Natural killer cell (primary cell): ENCODE results near the gene ITSN2. TPM values are rescaled to one million over a fixed set of nuclear protein-coding genes. Genes with fewer than 3 reads are reported as not detected.

Experiments used
- ATAC-seq, 3 donors: fragments of 150-1000 bp in 2 of 3; fragments of 200-7000 bp in 1 of 3; cut with Tn5 transposase; 1 replicate in 1 of 3; 2 replicates in 2 of 3; pipeline ENCODE4 v1.10.0; 2021; ENCODE audit warnings: mild to moderate bottlenecking in 2 of 3, moderate library complexity in 2 of 3
- DNase-seq, 2 donors: peaks; one replicate each; pipeline versions ENCODE4 v3.0.0 to v3.0.0-alpha.2; 2013 to 2021; ENCODE audit warnings: mixed read lengths in 1 of 2
- H3K27ac ChIP-seq: one replicate; pipeline ENCODE4 v1.5.1; 2013; ENCODE audit warnings: mild to moderate bottlenecking, low read length
- H3K27me3 ChIP-seq: one replicate; pipeline ENCODE4 v1.6.1; 2013; ENCODE audit warnings: low read length; ENCODE audit not compliant: control insufficient read depth, insufficient read depth
- H3K36me3 ChIP-seq: one replicate; pipeline ENCODE4 v1.6.1; 2013; ENCODE audit warnings: low read length; ENCODE audit not compliant: control insufficient read depth, insufficient read depth
- H3K4me1 ChIP-seq: one replicate; pipeline ENCODE4 v1.6.1; 2013; ENCODE audit warnings: low read length; ENCODE audit not compliant: control insufficient read depth, insufficient read depth
- H3K4me3 ChIP-seq: one replicate; pipeline ENCODE4 v1.5.1; 2013; ENCODE audit warnings: low read length
- H3K9me3 ChIP-seq: one replicate; pipeline ENCODE4 v1.6.1; 2013; ENCODE audit warnings: low read length; ENCODE audit not compliant: control insufficient read depth, insufficient read depth
- H3K27ac Mint-ChIP-seq, 2 donors: one replicate each; pipeline ENCODE4 v1.8.0; 2022; ENCODE audit warnings: mild to moderate bottlenecking in 2 of 2, mixed read lengths in 2 of 2, moderate library complexity in 1 of 2
- H3K27me3 Mint-ChIP-seq, 2 donors: one replicate each; pipeline ENCODE4 v1.8.0; 2022; ENCODE audit warnings: low read depth in 2 of 2, mixed read lengths in 2 of 2
- H3K36me3 Mint-ChIP-seq: one replicate; pipeline ENCODE4 v1.8.0; 2022; ENCODE audit warnings: mixed read lengths
- H3K4me1 Mint-ChIP-seq, 2 donors: one replicate each; pipeline ENCODE4 v1.8.0; 2022; ENCODE audit warnings: mixed read lengths in 2 of 2
- H3K4me3 Mint-ChIP-seq: one replicate; pipeline ENCODE4 v1.8.0; 2022; ENCODE audit warnings: mild to moderate bottlenecking, moderate library complexity, mixed read lengths
- H3K9me3 Mint-ChIP-seq, 2 donors: one replicate each; pipeline ENCODE4 v1.8.0; 2022; ENCODE audit warnings: mixed read lengths in 2 of 2
- CTCF ChIP-seq: fragments of 200-600 bp; IDR thresholded peaks from one replicate; pipeline ENCODE4 v1.8.0; 2022; ENCODE audit warnings: antibody characterized with exemption
- WGBS: methylation state at CpG from one replicate; pipeline ENCODE4 v1.1.7; 2013; ENCODE audit warnings: missing lambda C conversion rate; ENCODE audit not compliant: insufficient coverage; 5-methylcytosine and 5-hydroxymethylcytosine counted together
- intact Hi-C: fragments of 100-400 bp; cut with micrococcal nuclease; formaldehyde crosslinking; loops from one replicate; pipeline ENCODE4 v1.14.2; 2022
- total RNA-seq, 4 donors: library from RNA; stranded (reverse); fragments of 120-200 nt in 1 of 4; gene quantifications; one replicate each; pipeline versions ENCODE4 v1.2.3 to v1.2.4, GENCODE V29; 2013 to 2022

The ITSN2 gene
- total RNA-seq, 3 donors from 2014 or later (not counting 1 experiment from before 2014, with no cell fraction given) = 101 to 118 (median 115) TPM

GRCh38 chr2:24204505-24204904, 155.8 kb downstream of the ITSN2 start:
- Mint-ChIP-seq H3K4me3 (no peak overlapping the region), H3K27me3 (no peaks in the 10 kb centered on the region), H3K36me3 (peaks cover 19% of the 10 kb centered on the region), H3K27ac (no peak overlapping the region), H3K9me3 (no peaks in the 10 kb centered on the region), H3K4me1 (no peaks in the 10 kb centered on the region)
- no peak for DNase-seq
- no peak for TF ChIP-seq CTCF
- no peaks in the 10 kb centered on the region for H3K9me3 ChIP-seq
- H3K4me1 ChIP-seq = no peaks in the 10 kb centered on the region
- no peak for ATAC-seq
- peaks cover 56% of the 10 kb centered on the region for H3K36me3 ChIP-seq
- H3K27me3 ChIP-seq = no peaks in the 10 kb centered on the region
- no peak overlapping the region for H3K27ac ChIP-seq
- H3K4me3 ChIP-seq = no peak overlapping the region
- intact Hi-C loops = no loop called here
- 97% methylated on average over 12 of the region's 12 CpGs for WGBS

- no peak for TF ChIP-seq CTCF
- no peaks in the 10 kb centered on the region for H3K27me3 Mint-ChIP-seq
- intact Hi-C loops = no loop called here
- no peak overlapping the region for H3K4me3 Mint-ChIP-seq
- 92% methylated on average over 2 of the region's 5 CpGs for WGBS
- H3K27ac Mint-ChIP-seq = no peak overlapping the region
- Histone ChIP-seq H3K4me3 (no peak overlapping the region), H3K27me3 (no peaks in the 10 kb centered on the region), H3K27ac (no peak overlapping the region), H3K36me3 (peaks cover 48% of the 10 kb centered on the region), H3K4me1 (no peaks in the 10 kb centered on the region), H3K9me3 (no peaks in the 10 kb centered on the region)
- no peaks in the 10 kb centered on the region for H3K4me1 Mint-ChIP-seq
- ATAC-seq (no peak), DNase-seq (no peak)
- no peaks in the 10 kb centered on the region for H3K9me3 Mint-ChIP-seq
- peaks cover 12% of the 10 kb centered on the region for H3K36me3 Mint-ChIP-seq
These were observed 156.6 kb downstream of the ITSN2 start for GRCh38 chr2:24203787-24204150.

GRCh38 chr2:24203029-24203786, 157.1 kb downstream of the ITSN2 start:
- H3K9me3 ChIP-seq = no peaks in the 10 kb centered on the region
- no peak overlapping the region for H3K4me3 Mint-ChIP-seq
- intact Hi-C loops = no loop called here
- H3K4me1 ChIP-seq = no peaks in the 10 kb centered on the region
- H3K27me3 ChIP-seq = no peaks in the 10 kb centered on the region
- H3K27ac ChIP-seq = no peak overlapping the region
- no peaks in the 10 kb centered on the region for H3K4me1 Mint-ChIP-seq
- WGBS = 96% methylated on average over 19 of the region's 19 CpGs
- no peak overlapping the region for H3K27ac Mint-ChIP-seq
- ATAC-seq (no peak), DNase-seq (no peak)
- peaks cover 43% of the 10 kb centered on the region for H3K36me3 ChIP-seq
- TF ChIP-seq CTCF = no peak
- H3K27me3 Mint-ChIP-seq = no peaks in the 10 kb centered on the region
- H3K9me3 Mint-ChIP-seq = no peaks in the 10 kb centered on the region
- no peak overlapping the region for H3K4me3 ChIP-seq
- H3K36me3 Mint-ChIP-seq = peaks cover 7% of the 10 kb centered on the region

- no peak overlapping the region for H3K27ac Mint-ChIP-seq
- no peak overlapping the region for H3K4me3 ChIP-seq
- H3K9me3 Mint-ChIP-seq = no peaks in the 10 kb centered on the region
- no peaks in the 10 kb centered on the region for H3K27me3 Mint-ChIP-seq
- H3K27me3 ChIP-seq = no peaks in the 10 kb centered on the region
- no peak overlapping the region for H3K27ac ChIP-seq
- ATAC-seq (no peak), DNase-seq (no peak)
- no peak for TF ChIP-seq CTCF
- no peaks in the 10 kb centered on the region for H3K4me1 Mint-ChIP-seq
- H3K36me3 ChIP-seq = peaks cover 28% of the 10 kb centered on the region
- no peak overlapping the region for H3K4me3 Mint-ChIP-seq
- WGBS = 99% methylated on average over 3 of the region's 3 CpGs
- intact Hi-C loops = no loop called here
- no peaks in the 10 kb centered on the region for H3K9me3 ChIP-seq
- no peaks in the 10 kb centered on the region for H3K4me1 ChIP-seq
- peaks cover 2% of the 10 kb centered on the region for H3K36me3 Mint-ChIP-seq
These were observed 159.5 kb downstream of the ITSN2 start for GRCh38 chr2:24200799-24201198.
